Astrocyte (in vitro differentiated cells and primary cell): ENCODE data around the gene CDH23. TPM values are rescaled to one million over a fixed set of nuclear protein-coding genes. Genes with fewer than 3 reads are reported as not detected.

Source experiments
- DNase-seq: peaks from one replicate; pipeline ENCODE4 v3.0.0-alpha.2; 2010; ENCODE audit warnings: low read depth
- FAIRE-seq: peaks from 2 replicates; lab custom pipeline; 2011; peaks lifted over from hg19 to GRCh38; lab: Jason Lieb, UNC
- H2AFZ ChIP-seq: 2 replicates; pipeline ENCODE4 v1.6.0; 2012; ENCODE audit warnings: low read depth, low read length, inconsistent platforms
- H3K27ac ChIP-seq: 2 replicates; pipeline ENCODE4 v1.5.1; 2011; ENCODE audit warnings: low read depth, low read length, inconsistent platforms
- H3K27me3 ChIP-seq: 2 replicates; pipeline ENCODE4 v1.6.0; 2011; ENCODE audit warnings: low read length, inconsistent platforms; ENCODE audit not compliant: insufficient read depth
- H3K36me3 ChIP-seq: 2 replicates; pipeline ENCODE4 v1.5.1; 2011; ENCODE audit warnings: low read length, inconsistent platforms; ENCODE audit not compliant: insufficient read depth
- H3K4me1 ChIP-seq: 2 replicates; pipeline ENCODE4 v1.5.1; 2011; ENCODE audit warnings: low read length, inconsistent platforms; ENCODE audit not compliant: insufficient read depth
- H3K4me2 ChIP-seq: 2 replicates; pipeline ENCODE4 v1.6.0; 2012; ENCODE audit warnings: low read length, inconsistent platforms
- H3K4me3 ChIP-seq: 2 replicates; pipeline ENCODE4 v1.5.1; 2011; ENCODE audit warnings: low read depth, mild to moderate bottlenecking, low read length, inconsistent platforms; ENCODE audit not compliant: insufficient read depth
- H3K79me2 ChIP-seq: 2 replicates; pipeline ENCODE4 v1.6.0; 2012; ENCODE audit warnings: mild to moderate bottlenecking, low read length, inconsistent platforms; ENCODE audit not compliant: insufficient read depth
- H3K9ac ChIP-seq: 2 replicates; pipeline ENCODE4 v1.6.0; 2012; ENCODE audit warnings: mild to moderate bottlenecking, low read length, inconsistent platforms
- H3K9me3 ChIP-seq: 2 replicates; pipeline ENCODE4 v1.5.1; 2012; ENCODE audit warnings: low read depth, mild to moderate bottlenecking, low read length, inconsistent platforms; ENCODE audit not compliant: insufficient read depth
- H4K20me1 ChIP-seq: 2 replicates; pipeline ENCODE4 v1.6.0; 2012; ENCODE audit warnings: low read length, inconsistent platforms; ENCODE audit not compliant: insufficient read depth
- H3K27ac Mint-ChIP-seq: one replicate; pipeline ENCODE4 v1.8.0; 2021; ENCODE audit warnings: mild to moderate bottlenecking, mixed read lengths; ENCODE audit not compliant: unreplicated experiment
- H3K27me3 Mint-ChIP-seq: one replicate; pipeline ENCODE4 v1.8.0; 2021; ENCODE audit warnings: low read depth, mixed read lengths; ENCODE audit not compliant: unreplicated experiment
- H3K36me3 Mint-ChIP-seq: one replicate; pipeline ENCODE4 v1.8.0; 2021; ENCODE audit warnings: low read depth, mixed read lengths; ENCODE audit not compliant: unreplicated experiment
- H3K4me1 Mint-ChIP-seq: one replicate; pipeline ENCODE4 v1.8.0; 2021; ENCODE audit warnings: low read depth, mixed read lengths; ENCODE audit not compliant: unreplicated experiment
- H3K4me3 Mint-ChIP-seq: one replicate; pipeline ENCODE4 v1.8.0; 2021; ENCODE audit warnings: mild to moderate bottlenecking, moderate library complexity, mixed read lengths; ENCODE audit not compliant: unreplicated experiment
- H3K9me3 Mint-ChIP-seq: one replicate; pipeline ENCODE4 v1.8.0; 2021; ENCODE audit warnings: mild to moderate bottlenecking, mixed read lengths; ENCODE audit not compliant: unreplicated experiment
- EZH2 ChIP-seq: IDR thresholded peaks from 2 replicates; pipeline ENCODE4 v1.6.1; 2012; ENCODE audit warnings: mild to moderate bottlenecking, low read length, inconsistent platforms; ENCODE audit not compliant: insufficient read depth
- total RNA-seq: library from RNA; stranded (reverse); gene quantifications from 2 replicates; pipeline ENCODE4 v1.2.1, GENCODE V29; 2021
- TF ChIP-seq, protein P1 (sequence below): IDR thresholded peaks from 2 replicates; pipeline ENCODE4 v1.5.1; 2011; ENCODE audit warnings: low read depth, mild to moderate bottlenecking, inconsistent platforms, low read length, moderate library complexity; ENCODE audit not compliant: insufficient read depth

The CDH23 gene
- total RNA-seq, 1 donor from 2014 or later = not detected

DNA sequence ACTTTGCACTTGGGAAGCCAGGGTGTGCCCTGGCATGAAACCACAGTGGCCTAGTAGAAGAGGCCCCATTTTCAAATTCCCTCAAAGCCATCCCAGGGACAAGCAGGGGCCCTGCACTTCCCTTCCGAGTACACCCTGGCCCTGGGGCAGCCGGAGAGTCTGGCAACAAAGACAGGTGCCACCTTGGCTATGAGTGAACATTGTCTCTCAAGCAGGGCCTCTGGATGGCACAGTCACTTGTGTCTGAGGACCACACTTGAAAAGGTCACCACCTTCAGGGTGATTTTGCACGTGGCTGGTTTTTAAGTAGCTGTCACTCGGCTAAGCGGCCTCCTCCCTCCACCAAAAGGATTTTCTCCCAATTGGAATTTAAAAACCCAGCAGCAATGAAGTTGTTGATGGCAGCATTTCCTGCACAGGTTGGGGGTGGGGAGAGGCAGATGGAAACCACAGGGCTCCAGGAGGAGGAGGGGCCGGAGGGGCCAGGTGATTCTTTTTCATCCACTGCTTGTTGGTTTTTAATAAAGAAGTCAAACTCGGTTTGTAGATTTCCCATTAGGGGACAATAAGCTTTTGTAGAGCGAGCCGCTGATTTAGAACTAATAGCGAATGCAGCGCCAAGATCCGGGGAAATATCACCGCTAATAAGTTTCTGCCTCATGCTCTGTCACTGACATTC lies 289.0 kb downstream of the CDH23 start:
- TF ChIP-seq, protein P1, sequence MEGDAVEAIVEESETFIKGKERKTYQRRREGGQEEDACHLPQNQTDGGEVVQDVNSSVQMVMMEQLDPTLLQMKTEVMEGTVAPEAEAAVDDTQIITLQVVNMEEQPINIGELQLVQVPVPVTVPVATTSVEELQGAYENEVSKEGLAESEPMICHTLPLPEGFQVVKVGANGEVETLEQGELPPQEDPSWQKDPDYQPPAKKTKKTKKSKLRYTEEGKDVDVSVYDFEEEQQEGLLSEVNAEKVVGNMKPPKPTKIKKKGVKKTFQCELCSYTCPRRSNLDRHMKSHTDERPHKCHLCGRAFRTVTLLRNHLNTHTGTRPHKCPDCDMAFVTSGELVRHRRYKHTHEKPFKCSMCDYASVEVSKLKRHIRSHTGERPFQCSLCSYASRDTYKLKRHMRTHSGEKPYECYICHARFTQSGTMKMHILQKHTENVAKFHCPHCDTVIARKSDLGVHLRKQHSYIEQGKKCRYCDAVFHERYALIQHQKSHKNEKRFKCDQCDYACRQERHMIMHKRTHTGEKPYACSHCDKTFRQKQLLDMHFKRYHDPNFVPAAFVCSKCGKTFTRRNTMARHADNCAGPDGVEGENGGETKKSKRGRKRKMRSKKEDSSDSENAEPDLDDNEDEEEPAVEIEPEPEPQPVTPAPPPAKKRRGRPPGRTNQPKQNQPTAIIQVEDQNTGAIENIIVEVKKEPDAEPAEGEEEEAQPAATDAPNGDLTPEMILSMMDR = no peak
- no peak for TF ChIP-seq EZH2
- Histone ChIP-seq H4K20me1 (no peaks in the 10 kb centered on the region), H3K36me3 (no peaks in the 10 kb centered on the region), H3K27me3 (peaks cover 18% of the 10 kb centered on the region), H3K4me3 (no peak overlapping the region), H3K9ac (no peak overlapping the region), H3K4me2 (no peak overlapping the region), H3K27ac (no peak overlapping the region), H3K9me3 (peaks cover 2% of the 10 kb centered on the region), H2AFZ (no peak overlapping the region), H3K4me1 (no peaks in the 10 kb centered on the region), H3K79me2 (no peaks in the 10 kb centered on the region)
- H3K27ac Mint-ChIP-seq = no peak overlapping the region
- peaks cover 3% of the 10 kb centered on the region for H3K9me3 Mint-ChIP-seq
- peaks cover 6% of the 10 kb centered on the region for H3K4me1 Mint-ChIP-seq
- H3K27me3 Mint-ChIP-seq = peaks cover 56% of the 10 kb centered on the region
- H3K36me3 Mint-ChIP-seq = peaks cover 1% of the 10 kb centered on the region
- DNase-seq = no peak
- H3K4me3 Mint-ChIP-seq = no peak overlapping the region
- no peak for FAIRE-seq

DNA sequence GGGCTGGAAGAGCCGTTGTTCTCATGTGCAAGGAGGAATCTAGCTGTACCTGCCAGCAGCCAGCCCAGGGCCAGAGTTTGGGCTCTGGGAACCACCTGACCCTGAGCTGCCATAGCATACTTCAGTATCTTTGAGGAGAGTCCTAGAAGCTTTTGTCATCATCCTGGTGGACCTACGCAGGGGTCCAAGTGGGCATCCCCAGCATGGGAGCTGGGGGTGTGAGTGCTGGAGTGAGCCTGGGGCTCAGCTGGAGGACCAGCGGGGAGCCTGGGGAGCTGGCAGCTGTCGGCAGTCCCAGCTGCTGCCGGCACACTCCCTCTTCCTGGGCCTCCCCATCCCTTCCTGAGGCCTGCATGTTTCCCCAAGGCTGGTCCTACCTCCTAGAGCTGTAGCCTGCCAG lies 290.4 kb downstream of the CDH23 start:
- no peaks in the 10 kb centered on the region for H4K20me1 ChIP-seq
- H3K79me2 ChIP-seq = no peaks in the 10 kb centered on the region
- H3K4me3 Mint-ChIP-seq = no peak overlapping the region
- no peak for DNase-seq
- no peak overlapping the region for H3K4me2 ChIP-seq
- H3K4me3 ChIP-seq = no peak overlapping the region
- H3K9me3 Mint-ChIP-seq = peaks cover 3% of the 10 kb centered on the region
- H3K27me3 ChIP-seq = peaks cover 19% of the 10 kb centered on the region
- no peak for TF ChIP-seq EZH2
- TF ChIP-seq, protein P1 = no peak
- no peak for FAIRE-seq
- peaks cover 49% of the 10 kb centered on the region for H3K27me3 Mint-ChIP-seq
- no peak overlapping the region for H3K27ac Mint-ChIP-seq
- no peaks in the 10 kb centered on the region for H3K36me3 ChIP-seq
- H3K27ac ChIP-seq = no peak overlapping the region
- H3K36me3 Mint-ChIP-seq = peaks cover 1% of the 10 kb centered on the region
- no peaks in the 10 kb centered on the region for H3K4me1 ChIP-seq
- H3K9ac ChIP-seq = no peak overlapping the region
- no peak overlapping the region for H2AFZ ChIP-seq
- H3K9me3 ChIP-seq = peaks cover 2% of the 10 kb centered on the region
- H3K4me1 Mint-ChIP-seq = peaks cover 6% of the 10 kb centered on the region

DNA sequence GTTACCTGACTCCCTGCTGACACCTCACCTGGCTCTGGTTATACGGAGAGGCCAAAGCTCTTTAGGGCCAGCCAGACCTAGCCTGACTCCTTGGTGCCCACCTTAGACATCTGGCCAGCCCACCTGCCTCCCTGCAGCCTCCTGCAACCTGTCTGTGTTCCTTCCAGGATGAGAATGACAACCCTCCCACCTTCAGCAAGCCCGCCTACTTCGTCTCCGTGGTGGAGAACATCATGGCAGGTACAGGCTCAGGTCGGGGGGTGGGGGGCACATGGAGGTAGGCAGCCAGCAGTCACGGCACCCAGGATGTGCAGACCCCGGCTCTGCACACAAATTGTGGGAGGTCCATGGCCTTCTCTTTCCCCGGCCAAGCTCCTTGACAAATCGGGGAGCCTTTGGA lies 290.8 kb downstream of the CDH23 start:
- no peak for TF ChIP-seq EZH2
- TF ChIP-seq, protein P1 = no peak
- Histone ChIP-seq H3K4me3 (no peak overlapping the region), H3K27ac (no peak overlapping the region), H4K20me1 (no peaks in the 10 kb centered on the region), H3K9ac (no peak overlapping the region), H3K79me2 (no peaks in the 10 kb centered on the region), H3K27me3 (peaks cover 15% of the 10 kb centered on the region), H3K36me3 (no peaks in the 10 kb centered on the region), H3K4me1 (no peaks in the 10 kb centered on the region), H3K9me3 (peaks cover 2% of the 10 kb centered on the region), H3K4me2 (no peak overlapping the region), H2AFZ (no peak overlapping the region)
- Mint-ChIP-seq H3K4me1 (peaks cover 6% of the 10 kb centered on the region), H3K36me3 (peaks cover 1% of the 10 kb centered on the region), H3K27me3 (peaks cover 50% of the 10 kb centered on the region), H3K4me3 (no peak overlapping the region), H3K9me3 (peaks cover 3% of the 10 kb centered on the region), H3K27ac (no peak overlapping the region)
- FAIRE-seq (no peak), DNase-seq (no peak)
